IMR-90 (cell line): Measurements from ENCODE around the gene GNAT2.

Experiments
- MAFK ChIP-seq: IDR thresholded peaks from 2 replicates; pipeline ENCODE4 v1.6.1; 2012; ENCODE audit warnings: low read depth, low read length, improper control_type of control experiment
- MAZ ChIP-seq: IDR thresholded peaks from 2 replicates; pipeline ENCODE4 v1.6.1; 2012; ENCODE audit warnings: low read depth, mild to moderate bottlenecking, low read length, improper control_type of control experiment, moderate library complexity, borderline replicate concordance
- MXI1 ChIP-seq: IDR thresholded peaks from 2 replicates; pipeline ENCODE4 v1.6.1; 2012; ENCODE audit warnings: low read depth, mild to moderate bottlenecking, low read length, moderate library complexity, borderline replicate concordance
- POLR2A ChIP-seq: IDR thresholded peaks from 2 replicates; pipeline ENCODE4 v1.6.1; 2012; ENCODE audit warnings: mild to moderate bottlenecking, low read depth, low read length
- RFX5 ChIP-seq: IDR thresholded peaks from 2 replicates; pipeline ENCODE4 v1.8.0; 2012; ENCODE audit warnings: low read depth, mild to moderate bottlenecking, low read length, moderate library complexity
- TF ChIP-seq, protein P1 (sequence below): conservative IDR thresholded peaks from 2 replicates; pipeline ENCODE4 v1.5.1; 2012; ENCODE audit warnings: mild to moderate bottlenecking, low read depth, low read length, improper control_type of control experiment
- TF ChIP-seq, protein P2 (sequence below): fragments of 150-350 bp; IDR thresholded peaks from 2 replicates; pipeline ENCODE4 v1.6.1; 2017; ENCODE audit warnings: mild to moderate bottlenecking, antibody characterized with exemption, low read length, low read depth

DNA sequence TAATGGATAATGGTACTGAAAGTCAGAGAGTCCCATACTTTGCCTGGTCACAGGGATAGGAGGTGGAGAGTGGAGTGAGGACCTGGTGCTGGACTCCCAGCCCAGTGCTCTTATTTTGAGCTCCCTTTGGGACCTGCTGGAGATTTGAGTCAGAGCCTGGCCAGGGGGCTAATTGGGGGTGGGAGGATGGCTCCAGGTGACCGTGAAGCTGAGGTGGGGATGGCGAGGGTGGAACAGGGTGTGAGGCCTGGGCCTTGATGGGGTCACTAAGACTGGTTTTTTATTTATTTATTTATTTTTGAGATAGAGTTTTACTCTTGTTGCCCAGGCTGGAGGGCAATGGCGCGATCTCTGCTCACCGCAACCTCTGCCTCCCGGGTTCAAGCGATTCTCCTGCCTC, 18.0 kb upstream of the GNAT2 start:
- TF ChIP-seq POLR2A: no peak
- no peak for TF ChIP-seq RFX5
- TF ChIP-seq, protein P1, sequence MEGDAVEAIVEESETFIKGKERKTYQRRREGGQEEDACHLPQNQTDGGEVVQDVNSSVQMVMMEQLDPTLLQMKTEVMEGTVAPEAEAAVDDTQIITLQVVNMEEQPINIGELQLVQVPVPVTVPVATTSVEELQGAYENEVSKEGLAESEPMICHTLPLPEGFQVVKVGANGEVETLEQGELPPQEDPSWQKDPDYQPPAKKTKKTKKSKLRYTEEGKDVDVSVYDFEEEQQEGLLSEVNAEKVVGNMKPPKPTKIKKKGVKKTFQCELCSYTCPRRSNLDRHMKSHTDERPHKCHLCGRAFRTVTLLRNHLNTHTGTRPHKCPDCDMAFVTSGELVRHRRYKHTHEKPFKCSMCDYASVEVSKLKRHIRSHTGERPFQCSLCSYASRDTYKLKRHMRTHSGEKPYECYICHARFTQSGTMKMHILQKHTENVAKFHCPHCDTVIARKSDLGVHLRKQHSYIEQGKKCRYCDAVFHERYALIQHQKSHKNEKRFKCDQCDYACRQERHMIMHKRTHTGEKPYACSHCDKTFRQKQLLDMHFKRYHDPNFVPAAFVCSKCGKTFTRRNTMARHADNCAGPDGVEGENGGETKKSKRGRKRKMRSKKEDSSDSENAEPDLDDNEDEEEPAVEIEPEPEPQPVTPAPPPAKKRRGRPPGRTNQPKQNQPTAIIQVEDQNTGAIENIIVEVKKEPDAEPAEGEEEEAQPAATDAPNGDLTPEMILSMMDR: no peak
- no peak for TF ChIP-seq MXI1
- no peak for TF ChIP-seq MAZ
- TF ChIP-seq MAFK: no peak
- TF ChIP-seq, protein P2, sequence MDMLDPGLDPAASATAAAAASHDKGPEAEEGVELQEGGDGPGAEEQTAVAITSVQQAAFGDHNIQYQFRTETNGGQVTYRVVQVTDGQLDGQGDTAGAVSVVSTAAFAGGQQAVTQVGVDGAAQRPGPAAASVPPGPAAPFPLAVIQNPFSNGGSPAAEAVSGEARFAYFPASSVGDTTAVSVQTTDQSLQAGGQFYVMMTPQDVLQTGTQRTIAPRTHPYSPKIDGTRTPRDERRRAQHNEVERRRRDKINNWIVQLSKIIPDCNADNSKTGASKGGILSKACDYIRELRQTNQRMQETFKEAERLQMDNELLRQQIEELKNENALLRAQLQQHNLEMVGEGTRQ: no peak
